SK-N-SH (cell line): Measurements from ENCODE around the gene PPP4R2. TPM values are rescaled to one million over a fixed set of nuclear protein-coding genes. Genes with fewer than 3 reads are reported as not detected.

Source experiments
- CTCF ChIA-PET: fragments of 300-600, 350-600 bp; formaldehyde crosslinking; extraction: SDS; loops from one replicate; lab custom pipeline; 2021; lab: Yijun Ruan, JAX
- POLR2A ChIA-PET: fragments of 350-600 bp; sonication (Branson Sonifier 250); formaldehyde crosslinking; extraction: SDS; loops from one replicate; lab custom pipeline; 2020; ENCODE audit warnings: antibody characterized with exemption, inconsistent platforms; lab: Yijun Ruan, JAX
- DNase-seq: peaks from one replicate; pipeline ENCODE4 v3.0.0; 2012
- H2AFZ ChIP-seq: fragments of 200-600 bp; sonication (generic); 2 replicates; pipeline ENCODE4 v1.8.1; 2016; ENCODE audit warnings: antibody characterized with exemption, mild to moderate bottlenecking, low read depth
- H3F3A ChIP-seq: fragments of 200-600 bp; sonication (generic); replicated peaks from 2 replicates; pipeline ENCODE3; 2016; ENCODE audit warnings: antibody characterized with exemption, mild to moderate bottlenecking; ENCODE audit not compliant: insufficient read depth
- H3K27ac ChIP-seq, 2 experiments: fragments of 200-500 bp in 1 of 2; fragments of 200-600 bp in 1 of 2; sonication (Bioruptor generic) in 1 of 2; sonication (generic), shearing (Covaris generic) in 1 of 2; 2 replicates each; pipeline versions ENCODE4 v1.5.1 to v1.6.1; 2014 to 2016; ENCODE audit warnings: low read depth in 2 of 2, inconsistent platforms in 1 of 2, low read length in 1 of 2, mild to moderate bottlenecking in 1 of 2, mixed read lengths in 1 of 2
- H3K27me3 ChIP-seq: fragments of 200-600 bp; sonication (generic), shearing (Covaris generic); 2 replicates; pipeline ENCODE4 v1.6.1; 2016; ENCODE audit warnings: mixed run types; ENCODE audit not compliant: insufficient read depth
- H3K36me3 ChIP-seq, 2 experiments: fragments of 200-500 bp in 1 of 2; fragments of 200-600 bp in 1 of 2; sonication (Bioruptor generic) in 1 of 2; sonication (generic) in 1 of 2; replicated peaks in 1 of 2; 2 replicates each; pipeline versions ENCODE3 to v1.5.1; 2014 to 2016; ENCODE audit warnings: low read length in 1 of 2, mild to moderate bottlenecking in 1 of 2; ENCODE audit not compliant: insufficient read depth in 2 of 2, control insufficient read depth in 1 of 2
- H3K4me1 ChIP-seq, 2 experiments: fragments of 200-500 bp in 1 of 2; fragments of 200-600 bp in 1 of 2; sonication (Bioruptor generic) in 1 of 2; sonication (generic), shearing (Covaris generic) in 1 of 2; 2 replicates each; pipeline versions ENCODE4 v1.5.1 to v1.6.1; 2014 to 2016; ENCODE audit warnings: low read depth in 1 of 2, low read length in 1 of 2, mixed run types in 1 of 2; ENCODE audit not compliant: insufficient read depth in 2 of 2, control insufficient read depth in 1 of 2
- H3K4me2 ChIP-seq: fragments of 200-600 bp; sonication (generic), shearing (Covaris generic); 2 replicates; pipeline ENCODE4 v1.6.1; 2017; ENCODE audit warnings: mixed run types
- H3K4me3 ChIP-seq, 2 experiments: fragments of 200-500 bp in 1 of 2; fragments of 200-600 bp in 1 of 2; sonication (Bioruptor generic) in 1 of 2; sonication (generic), shearing (Covaris generic) in 1 of 2; 2 replicates each; pipeline versions ENCODE4 v1.5.1 to v1.8.1; 2014 to 2016; ENCODE audit warnings: low read depth in 2 of 2, inconsistent platforms in 1 of 2, low read length in 1 of 2, mild to moderate bottlenecking in 1 of 2, mixed read lengths in 1 of 2, moderate library complexity in 1 of 2
- H3K79me2 ChIP-seq: fragments of 200-600 bp; sonication (generic); 2 replicates; pipeline ENCODE4 v1.8.1; 2017; ENCODE audit warnings: mild to moderate bottlenecking; ENCODE audit not compliant: insufficient read depth
- H3K9ac ChIP-seq: fragments of 200-600 bp; sonication (generic); 2 replicates; pipeline ENCODE4 v1.6.1; 2017; ENCODE audit warnings: mixed run types
- H3K9me2 ChIP-seq: fragments of 200-600 bp; sonication (generic); 2 replicates; pipeline ENCODE4 v1.6.1; 2017; ENCODE audit warnings: mixed run types
- H3K9me3 ChIP-seq: fragments of 200-600 bp; sonication (generic); 2 replicates; pipeline ENCODE4 v1.6.1; 2017; ENCODE audit warnings: mixed run types, mild to moderate bottlenecking, moderate library complexity
- H4K20me1 ChIP-seq: fragments of 200-600 bp; sonication (generic); 2 replicates; pipeline ENCODE4 v1.6.1; 2017; ENCODE audit warnings: mild to moderate bottlenecking, mixed run types; ENCODE audit not compliant: insufficient read depth
- ELF1 ChIP-seq: IDR thresholded peaks from 2 replicates; pipeline ENCODE4 v1.4.0; 2012
- EZH2phosphoT487 ChIP-seq: fragments of 200-600 bp; sonication (generic); IDR thresholded peaks from 2 replicates; pipeline ENCODE4 v1.6.1; 2017; ENCODE audit warnings: low read depth, mixed run types, mild to moderate bottlenecking, antibody characterized with exemption, moderate library complexity, borderline replicate concordance
- FOXM1 ChIP-seq: IDR thresholded peaks from 2 replicates; pipeline ENCODE4 v1.4.0; 2012; ENCODE audit warnings: low read depth, mild to moderate bottlenecking
- GABPA ChIP-seq: IDR thresholded peaks from 2 replicates; pipeline ENCODE4 v1.4.0; 2012; ENCODE audit warnings: low read depth, mild to moderate bottlenecking
- GATA2 ChIP-seq: sonication (generic); formaldehyde crosslinking; IDR thresholded peaks from 2 replicates; pipeline ENCODE4 v1.5.0; 2020; ENCODE audit warnings: mild to moderate bottlenecking, missing genetic modification reagents
- IRF3 ChIP-seq: fragments of 150-350 bp; IDR thresholded peaks from 2 replicates; pipeline ENCODE4 v1.6.1; 2016; ENCODE audit warnings: mild to moderate bottlenecking, low read depth, low read length
- JUND ChIP-seq: IDR thresholded peaks from 2 replicates; pipeline ENCODE4 v1.4.0; 2012
- MAX ChIP-seq: IDR thresholded peaks from 2 replicates; pipeline ENCODE4 v1.4.0; 2012; ENCODE audit warnings: low read depth
- NFIC ChIP-seq: IDR thresholded peaks from 2 replicates; pipeline ENCODE4 v1.4.0; 2012; ENCODE audit warnings: borderline replicate concordance
- RAD21 ChIP-seq: IDR thresholded peaks from 2 replicates; pipeline ENCODE4 v1.6.1; 2012; ENCODE audit warnings: mild to moderate bottlenecking, low read length
- RCOR1 ChIP-seq: fragments of 150-350 bp; IDR thresholded peaks from 2 replicates; pipeline ENCODE4 v1.6.1; 2017; ENCODE audit warnings: antibody characterized with exemption, low read length
- SIN3A ChIP-seq: IDR thresholded peaks from 2 replicates; pipeline ENCODE4 v1.6.1; 2012; ENCODE audit warnings: low read depth, mild to moderate bottlenecking, low read length, moderate library complexity, borderline replicate concordance
- TAF1 ChIP-seq: IDR thresholded peaks from 2 replicates; pipeline ENCODE4 v1.6.1; 2012; ENCODE audit warnings: low read depth, mild to moderate bottlenecking, low read length, moderate library complexity, borderline replicate concordance
- TCF12 ChIP-seq: IDR thresholded peaks from 2 replicates; pipeline ENCODE4 v1.4.0; 2012
- USF2 ChIP-seq: fragments of 150-350 bp; IDR thresholded peaks from 2 replicates; pipeline ENCODE4 v1.6.1; 2017; ENCODE audit warnings: antibody characterized with exemption, low read length, low read depth, borderline replicate concordance
- YY1 ChIP-seq: IDR thresholded peaks from 2 replicates; pipeline ENCODE4 v1.4.0; 2012; ENCODE audit warnings: low read depth, mild to moderate bottlenecking
- WGBS: methylation state at CpG from one replicate; pipeline ENCODE4 v1.1.6; 2017; ENCODE audit warnings: low lambda C conversion rate; 5-methylcytosine and 5-hydroxymethylcytosine counted together
- polyA plus RNA-seq, 3 experiments: library from polyadenylated mRNA; depleted of rRNA; stranded (reverse); fragments of >200 nt; gene quantifications; 2 replicates each; pipeline ENCODE4 v1.2.3, GENCODE V29; 2012
- TF ChIP-seq, protein P1 (sequence below): IDR thresholded peaks from 2 replicates; pipeline ENCODE4; 2012

The PPP4R2 gene
- polyA plus RNA-seq, 1 of the 3 experiments (the other 2 are of a cell fraction): 8.9 TPM

DNA sequence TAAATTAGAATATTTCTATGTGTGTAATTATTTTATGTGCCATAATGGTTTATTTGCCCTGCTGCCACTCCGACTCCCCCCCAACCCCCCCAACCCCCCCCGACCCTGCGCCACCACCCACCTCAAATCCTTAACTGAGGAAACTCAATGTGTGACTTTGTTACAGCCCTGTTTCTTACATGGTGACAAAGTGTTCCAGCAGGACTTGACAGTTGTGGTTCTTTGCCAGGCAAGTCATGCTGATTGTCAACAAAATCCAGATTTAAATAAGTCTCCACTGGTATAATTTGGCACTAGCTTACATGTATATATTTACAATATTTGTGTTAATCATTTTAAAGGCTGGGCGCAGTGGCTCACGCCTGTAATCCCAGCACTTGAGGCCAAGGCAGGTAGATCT lies 72.6 kb downstream of the PPP4R2 start:
- H3K36me3 ChIP-seq: peaks cover 37 to 42% of the 10 kb centered on the region in 2 experiments
- 98% methylated on average over 5 of the region's 5 CpGs for WGBS
- no peak for TF ChIP-seq EZH2phosphoT487
- no peak for TF ChIP-seq FOXM1
- no peak for TF ChIP-seq RAD21
- no peak for TF ChIP-seq GABPA
- H3K27me3 ChIP-seq: no peaks in the 10 kb centered on the region
- H3K9me2 ChIP-seq: no peaks in the 10 kb centered on the region
- no peak overlapping the region for H2AFZ ChIP-seq
- ChIA-PET CTCF (no interaction called here), POLR2A (no interaction called here)
- peaks cover 5% of the 10 kb centered on the region; the same call in 1 of the 2 replicates for H3K79me2 ChIP-seq
- H3K4me2 ChIP-seq: no peak overlapping the region
- DNase-seq: no peak
- H3K4me1 ChIP-seq: no peaks in the 10 kb centered on the region; a peak in 1 of 4 replicates
- peaks cover 27% of the 10 kb centered on the region for H3F3A ChIP-seq
- no peaks in the 10 kb centered on the region for H4K20me1 ChIP-seq
- no peak overlapping the region for H3K9ac ChIP-seq
- no peaks in the 10 kb centered on the region for H3K9me3 ChIP-seq
- H3K27ac ChIP-seq: no peak overlapping the region
- no peak overlapping the region for H3K4me3 ChIP-seq

- Histone ChIP-seq H3K4me3 (no peak overlapping the region), H3K27ac (no peak overlapping the region), H3K4me2 (no peak overlapping the region), H3K27me3 (no peaks in the 10 kb centered on the region), H3K9ac (no peak overlapping the region), H3K4me1 (no peaks in the 10 kb centered on the region; a peak in 1 of 4 replicates), H3K9me2 (no peaks in the 10 kb centered on the region), H3K36me3 (peaks cover 31 to 35% of the 10 kb centered on the region in 2 experiments), H2AFZ (no peak overlapping the region), H4K20me1 (no peaks in the 10 kb centered on the region), H3K9me3 (no peaks in the 10 kb centered on the region), H3K79me2 (peaks cover 5% of the 10 kb centered on the region; the same call in 1 of the 2 replicates), H3F3A (peaks cover 27% of the 10 kb centered on the region)
- ChIA-PET POLR2A (no interaction called here), CTCF (interaction anchor here (1.2 to 1.7 kb wide), 2 partner anchors 13 to 15 kb away, joined by 5 to 6 read pairs; no protein-coding TSS in a partner anchor)
- no peak for TF ChIP-seq JUND
- 94% methylated on average over 14 of the region's 14 CpGs for WGBS
- DNase-seq: no peak
Measured at GRCh38 chr3:73069775-73070444, 73.3 kb downstream of the PPP4R2 start.

GRCh38 chr3:73070675-73071575 lies 74.3 kb downstream of the PPP4R2 start:
- H2AFZ ChIP-seq: no peak overlapping the region
- no peaks in the 10 kb centered on the region for H3K27me3 ChIP-seq
- 85% methylated on average over 6 of the region's 6 CpGs for WGBS
- H4K20me1 ChIP-seq: no peaks in the 10 kb centered on the region
- ChIA-PET POLR2A (no interaction called here), CTCF (interaction anchor here (1.2 to 1.7 kb wide), 2 partner anchors 14 kb away, joined by 5 to 6 read pairs; no protein-coding TSS in a partner anchor)
- H3K9me3 ChIP-seq: no peaks in the 10 kb centered on the region
- peaks cover 27% of the 10 kb centered on the region for H3F3A ChIP-seq
- no peak overlapping the region for H3K4me3 ChIP-seq
- no peak overlapping the region; a peak in 2 of 4 replicates for H3K27ac ChIP-seq
- no peak for DNase-seq
- no peaks in the 10 kb centered on the region; a peak in 1 of 4 replicates for H3K4me1 ChIP-seq
- H3K9me2 ChIP-seq: no peaks in the 10 kb centered on the region
- TF ChIP-seq RCOR1 (no peak), FOXM1 (no peak), NFIC (no peak), SIN3A (no peak), USF2 (no peak), TCF12 (no peak), GATA2 (CRISPR knock-in tag) (no peak), GABPA (no peak), YY1 (no peak), TAF1 (no peak), MAX (no peak), IRF3 (no peak), ELF1 (no peak)
- TF ChIP-seq, protein P1, sequence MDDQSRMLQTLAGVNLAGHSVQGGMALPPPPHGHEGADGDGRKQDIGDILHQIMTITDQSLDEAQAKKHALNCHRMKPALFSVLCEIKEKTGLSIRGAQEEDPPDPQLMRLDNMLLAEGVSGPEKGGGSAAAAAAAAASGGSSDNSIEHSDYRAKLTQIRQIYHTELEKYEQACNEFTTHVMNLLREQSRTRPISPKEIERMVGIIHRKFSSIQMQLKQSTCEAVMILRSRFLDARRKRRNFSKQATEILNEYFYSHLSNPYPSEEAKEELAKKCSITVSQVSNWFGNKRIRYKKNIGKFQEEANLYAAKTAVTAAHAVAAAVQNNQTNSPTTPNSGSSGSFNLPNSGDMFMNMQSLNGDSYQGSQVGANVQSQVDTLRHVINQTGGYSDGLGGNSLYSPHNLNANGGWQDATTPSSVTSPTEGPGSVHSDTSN: no peak
- H3K36me3 ChIP-seq: peaks cover 21 to 28% of the 10 kb centered on the region in 2 experiments
- peaks cover 5% of the 10 kb centered on the region; the same call in 1 of the 2 replicates for H3K79me2 ChIP-seq
- H3K9ac ChIP-seq: no peak overlapping the region
- no peak overlapping the region for H3K4me2 ChIP-seq
